ENCODE results near the gene CFAP92. TPM values are rescaled to one million over a fixed set of nuclear protein-coding genes. Genes with fewer than 3 reads are reported as not detected.

Gene CFAP92
- total and polyA plus RNA-seq, 2 donors (not counting 3 experiments of a cell fraction or from before 2014, with no cell fraction given) = 0.04 to 0.62 TPM

DNA sequence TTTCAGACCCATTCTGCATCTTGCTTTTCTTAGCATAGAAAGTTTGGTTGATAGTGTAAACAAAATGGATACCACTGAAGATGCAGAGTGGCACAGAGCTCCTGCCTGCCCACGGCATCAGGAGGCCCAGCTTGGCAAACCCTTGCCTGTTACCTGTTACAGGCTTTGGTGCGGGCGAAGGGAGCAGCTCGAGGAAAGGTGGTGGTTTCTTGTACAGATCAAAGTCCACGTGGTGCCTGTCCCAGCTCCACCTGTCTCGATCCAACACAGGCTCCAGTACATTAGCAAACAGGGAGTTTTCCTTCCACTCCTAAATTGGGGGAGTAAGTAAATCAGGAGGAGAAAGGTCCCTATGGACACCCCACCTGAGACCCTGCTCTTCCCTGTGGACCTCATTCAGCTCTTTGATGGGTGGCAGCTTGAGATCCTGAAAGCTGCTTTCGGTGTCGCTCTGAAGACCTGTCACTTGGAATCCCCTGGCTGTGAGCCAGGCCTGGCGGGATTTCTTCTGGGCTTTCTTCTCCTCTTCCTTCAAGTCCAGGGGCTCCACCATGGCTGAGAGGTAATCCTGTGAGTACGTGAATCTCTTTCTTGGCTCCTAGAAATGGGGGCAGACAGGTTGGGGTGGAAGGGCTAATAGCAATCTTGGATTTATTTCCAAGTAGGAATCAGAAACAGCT is 78.8 kb downstream of the CFAP92 start:
- BruUV-seq (replicated peaks) = no TSS peak
- Histone ChIP-seq H2AFZ (ENCODE audit: low read depth, low read length) (no peak overlapping the region), H3K36me3 (ENCODE audit: control insufficient read depth in 2 of 2, extremely low read depth in 1 of 2, insufficient read depth in 2 of 2, low read length in 2 of 2) (peaks cover 5 to 35% of the 10 kb centered on the region in 2 experiments), H3K9me1 (replicated peaks; ENCODE audit: control insufficient read depth, extremely low read depth, insufficient read depth, low read length) (no peaks in the 10 kb centered on the region), H3K9ac (replicated peaks; ENCODE audit: extremely low read depth, insufficient read depth, low read length) (no peak overlapping the region), H3K27ac (ENCODE audit: insufficient read depth, low read depth, low read length) (no peak overlapping the region), H4K20me1 (replicated peaks; ENCODE audit: control insufficient read depth, extremely low read depth, insufficient read depth, low read length) (no peaks in the 10 kb centered on the region), H3K27me3 (ENCODE audit: control insufficient read depth in 2 of 2, insufficient read depth in 2 of 2, low read length in 2 of 2) (no peaks in the 10 kb centered on the region), H3K9me3 (replicated peaks; ENCODE audit: control insufficient read depth, insufficient read depth, low read length) (no peaks in the 10 kb centered on the region), H3K79me2 (ENCODE audit: control insufficient read depth, insufficient read depth, low read length) (no peaks in the 10 kb centered on the region), H3K4me2 (ENCODE audit: insufficient read depth, low read length) (no peak overlapping the region), H3K4me3 (replicated peaks in 1 of 3; ENCODE audit: insufficient read depth in 1 of 3, low read depth in 1 of 3, low read length in 3 of 3) (no peak overlapping the region), H3K4me1 (ENCODE audit: control insufficient read depth, extremely low read depth, insufficient read depth, low read length) (no peaks in the 10 kb centered on the region)
- intact Hi-C loops (cut with micrococcal nuclease) = no loop called here
- ChIA-PET POLR2A (no interaction called here), CTCF (interaction anchor here (1.0 kb wide), 1 partner anchor 55 kb away, joined by 3 read pairs; no protein-coding TSS in a partner anchor)
- TF ChIP-seq POLR2AphosphoS5 (IDR thresholded peaks at IDR 0.05; ENCODE audit: insufficient read depth, low read depth, low read length) = no peak
- TF ChIP-seq, protein P1, sequence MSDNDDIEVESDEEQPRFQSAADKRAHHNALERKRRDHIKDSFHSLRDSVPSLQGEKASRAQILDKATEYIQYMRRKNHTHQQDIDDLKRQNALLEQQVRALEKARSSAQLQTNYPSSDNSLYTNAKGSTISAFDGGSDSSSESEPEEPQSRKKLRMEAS (IDR thresholded peaks at IDR 0.05; ENCODE audit: insufficient read depth, insufficient read length) = no peak
- no peak for TF ChIP-seq FOS (IDR thresholded peaks at IDR 0.05; ENCODE audit: borderline replicate concordance, insufficient read depth, low read length)
- no peak for TF ChIP-seq POLR2A (IDR thresholded peaks at IDR 0.05; ENCODE audit: low read depth, low read length)
- no peak for TF ChIP-seq MYC (IDR thresholded peaks at IDR 0.05; ENCODE audit: low read depth, low read length)
- TF ChIP-seq GATA2 (IDR thresholded peaks at IDR 0.05; ENCODE audit: insufficient read depth, insufficient read length, low read depth, low read length) = no peak
- TF ChIP-seq JUN (IDR thresholded peaks at IDR 0.05; ENCODE audit: borderline replicate concordance, insufficient read depth, insufficient read length, low read depth) = no peak
- TF ChIP-seq, protein P2, sequence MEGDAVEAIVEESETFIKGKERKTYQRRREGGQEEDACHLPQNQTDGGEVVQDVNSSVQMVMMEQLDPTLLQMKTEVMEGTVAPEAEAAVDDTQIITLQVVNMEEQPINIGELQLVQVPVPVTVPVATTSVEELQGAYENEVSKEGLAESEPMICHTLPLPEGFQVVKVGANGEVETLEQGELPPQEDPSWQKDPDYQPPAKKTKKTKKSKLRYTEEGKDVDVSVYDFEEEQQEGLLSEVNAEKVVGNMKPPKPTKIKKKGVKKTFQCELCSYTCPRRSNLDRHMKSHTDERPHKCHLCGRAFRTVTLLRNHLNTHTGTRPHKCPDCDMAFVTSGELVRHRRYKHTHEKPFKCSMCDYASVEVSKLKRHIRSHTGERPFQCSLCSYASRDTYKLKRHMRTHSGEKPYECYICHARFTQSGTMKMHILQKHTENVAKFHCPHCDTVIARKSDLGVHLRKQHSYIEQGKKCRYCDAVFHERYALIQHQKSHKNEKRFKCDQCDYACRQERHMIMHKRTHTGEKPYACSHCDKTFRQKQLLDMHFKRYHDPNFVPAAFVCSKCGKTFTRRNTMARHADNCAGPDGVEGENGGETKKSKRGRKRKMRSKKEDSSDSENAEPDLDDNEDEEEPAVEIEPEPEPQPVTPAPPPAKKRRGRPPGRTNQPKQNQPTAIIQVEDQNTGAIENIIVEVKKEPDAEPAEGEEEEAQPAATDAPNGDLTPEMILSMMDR (IDR thresholded peaks at IDR 0.05; ENCODE audit: extremely low read depth in 1 of 2, insufficient read depth in 1 of 2, low read depth in 1 of 2, low read length in 2 of 2) = no peak
- no peak for TF ChIP-seq EZH2 (IDR thresholded peaks at IDR 0.05; ENCODE audit: borderline replicate concordance, low read depth, low read length, severe bottlenecking)
- DNase-seq (ENCODE audit: low read depth, low spot score) (no peak), FAIRE-seq (no peak)
- dilution Hi-C loops (cut with MboI; ENCODE audit: extremely low pct_ligation_motif_present, low sequenced_read_pairs) = loop anchor here (25.0 kb wide), 1 partner anchor 197 kb away; the partner anchor contains the start of gene RAB43
